K562 (cell line): Measurements from ENCODE around the gene KIF23. TPM values are rescaled to one million over a fixed set of nuclear protein-coding genes. Genes with fewer than 3 reads are reported as not detected.

ENCODE experiments used
- ASH1L ChIP-seq: fragments of 450-650 bp; IDR thresholded peaks from 2 replicates; pipeline ENCODE4 v1.6.1; 2018; ENCODE audit warnings: borderline replicate concordance, mild to moderate bottlenecking, low read depth; ENCODE audit not compliant: partially characterized antibody
- ATF3 ChIP-seq, 2 experiments: fragments of 450-650 bp in 1 of 2; sonication (generic) in 1 of 2; formaldehyde crosslinking in 1 of 2; IDR thresholded peaks in 1 of 2; conservative IDR thresholded peaks in 1 of 2; 2 replicates each; pipeline versions ENCODE4 v1.6.1 to v1.8.1; 2016 to 2023; ENCODE audit warnings: mild to moderate bottlenecking in 2 of 2, moderate library complexity in 2 of 2, inconsistent platforms in 1 of 2, missing genetic modification reagents in 1 of 2
- BCOR ChIP-seq: fragments of 450-650 bp; IDR thresholded peaks from 2 replicates; pipeline ENCODE4 v1.6.1; 2016
- CBFA2T2 ChIP-seq: fragments of 450-650 bp; conservative IDR thresholded peaks from 2 replicates; pipeline ENCODE4 v1.6.1; 2017; ENCODE audit warnings: mild to moderate bottlenecking
- CBFA2T3 ChIP-seq: fragments of 450-650 bp; IDR thresholded peaks from 2 replicates; pipeline ENCODE4 v1.6.1; 2017
- CBX8 ChIP-seq: fragments of 200-600 bp; sonication (generic); IDR thresholded peaks from 2 replicates; pipeline ENCODE4 v1.6.1; 2012; ENCODE audit warnings: borderline replicate concordance, mixed run types, low read depth, mild to moderate bottlenecking, moderate library complexity, mixed read lengths, low read length, control low read depth, inconsistent platforms; ENCODE audit not compliant: poor library complexity, severe bottlenecking; ENCODE audit errors: extremely low read depth
- COPS2 ChIP-seq: fragments of 450-650 bp; conservative IDR thresholded peaks from 2 replicates; pipeline ENCODE4 v1.6.1; 2016; ENCODE audit warnings: mild to moderate bottlenecking, moderate library complexity
- E2F3 ChIP-seq: fragments of 250-450 bp; sonication (Bioruptor Pico); IDR thresholded peaks from 2 replicates; pipeline ENCODE4 v1.4.0; 2020; ENCODE audit warnings: mild to moderate bottlenecking
- HIVEP1 ChIP-seq: fragments of 250-450 bp; sonication (Bioruptor Pico); IDR thresholded peaks from 2 replicates; pipeline ENCODE4 v1.4.0; 2020; ENCODE audit warnings: mild to moderate bottlenecking
- KLF10 ChIP-seq: fragments of 250-450 bp; sonication (Bioruptor Pico); IDR thresholded peaks from 2 replicates; pipeline ENCODE4 v1.6.1; 2021; ENCODE audit warnings: matching md5 sums
- MCM5 ChIP-seq: fragments of 450-650 bp; IDR thresholded peaks from 2 replicates; pipeline ENCODE4 v1.6.1; 2016; ENCODE audit warnings: low read depth
- MYC ChIP-seq, 2 experiments: fragments of 250-450 bp in 1 of 2; sonication (Bioruptor Pico) in 1 of 2; IDR thresholded peaks; 2 replicates each; pipeline versions ENCODE4 v1.5.1 to v1.6.1; 2012 to 2021; ENCODE audit warnings: low read depth in 2 of 2, borderline replicate concordance in 1 of 2, improper control_type of control experiment in 1 of 2, low read length in 1 of 2, mild to moderate bottlenecking in 1 of 2, moderate library complexity in 1 of 2
- NCOA2 ChIP-seq, 2 experiments: fragments of 450-650 bp; IDR thresholded peaks; 2 replicates each; pipeline ENCODE4 v1.6.1; 2018; ENCODE audit warnings: mild to moderate bottlenecking in 2 of 2, moderate library complexity in 1 of 2; ENCODE audit not compliant: partially characterized antibody in 2 of 2
- NFIX ChIP-seq: fragments of 250-450 bp; sonication (Bioruptor Pico); IDR thresholded peaks from 2 replicates; pipeline ENCODE4 v1.4.0; 2020; ENCODE audit warnings: low read depth, mild to moderate bottlenecking, moderate library complexity
- NR2C2 ChIP-seq, 2 experiments: fragments of 200-800 bp in 1 of 2; sonication (Bioruptor generic) in 1 of 2; sonication (generic) in 1 of 2; formaldehyde crosslinking in 1 of 2; IDR thresholded peaks; 2 replicates each; pipeline versions ENCODE4 v1.6.1 to v1.8.0; 2016 to 2022; ENCODE audit warnings: mild to moderate bottlenecking in 1 of 2, missing compliant biosample characterization in 1 of 2, missing genetic modification characterization in 1 of 2, missing genetic modification reagents in 1 of 2
- RBFOX2 ChIP-seq: fragments of 200-400 bp; formaldehyde crosslinking; IDR thresholded peaks from 2 replicates; pipeline ENCODE4 v1.6.1; 2017; ENCODE audit warnings: low read depth, mild to moderate bottlenecking, low read length, moderate library complexity
- SUPT5H ChIP-seq: fragments of 450-650 bp; IDR thresholded peaks from 2 replicates; pipeline ENCODE4 v1.6.1; 2016
- ZNF592 ChIP-seq: fragments of 450-650 bp; IDR thresholded peaks from 2 replicates; pipeline ENCODE4 v1.6.1; 2017; ENCODE audit warnings: antibody characterized with exemption, mild to moderate bottlenecking
- polyA plus RNA-seq, 8 experiments: library from polyadenylated mRNA; depleted of rRNA in 4 of 8; stranded (reverse) in 5 of 8; unstranded in 3 of 8; fragments of >200 nt; fragmentation: Nextera tagmentation in 2 of 8; fragmentation: Illumina TruSeq in 1 of 8; extraction: Ambion mirVana in 2 of 8; extraction: Trizol in 1 of 8; gene quantifications; 2 replicates each; pipeline versions ENCODE4 v1.2.1 to v1.2.3, GENCODE V29; 2011 to 2014; ENCODE audit warnings: inconsistent platforms in 1 of 8, missing spikeins in 1 of 8
- total RNA-seq, 7 experiments: library from RNA; depleted of rRNA in 6 of 7; stranded (reverse); fragments of >200 nt in 6 of 7; fragmentation: Illumina TruSeq in 2 of 7; extraction: Trizol in 2 of 7; gene quantifications; 2 replicates each; pipeline versions ENCODE4 v1.2.1 to v1.2.3, GENCODE V29; 2011 to 2021; ENCODE audit warnings: low replicate concordance in 1 of 7
- TF ChIP-seq, protein P1 (sequence below): IDR thresholded peaks from 2 replicates; pipeline ENCODE4 v1.6.1; 2014; ENCODE audit warnings: antibody characterized with exemption
- TF ChIP-seq, protein P2 (sequence below): sonication (generic); IDR thresholded peaks from 2 replicates; pipeline ENCODE4 v1.6.1; 2016

Gene KIF23
- total and polyA plus RNA-seq, 9 of the 15 experiments (the other 6 are each of a cell fraction or from before 2014, with no cell fraction given), result 29.4 to 58.2 (median 41.9) TPM

- TF ChIP-seq ATF3 (IDR thresholded peaks at IDR 0.05) (no peak), ATF3 (CRISPR knock-in tag; conservative IDR thresholded peaks at IDR 0.05) (no peak), MYC (IDR thresholded peaks at IDR 0.05; ENCODE audit: low read depth, low read length) (0 out of 2 replicates have a peak, but pooled peaks have one; percentile 22), MYC (CRISPR knock-in tag; IDR thresholded peaks at IDR 0.05; ENCODE audit: borderline replicate concordance, low read depth) (no peak), ZNF592 (peak; percentile 45), NR2C2 (CRISPR knock-in tag; IDR thresholded peaks at IDR 0.05) (peak; percentile 61; the same call in 1 of the 2 replicates), NR2C2 (tag; IDR thresholded peaks at IDR 0.05) (peak; percentile 96), SUPT5H (peak; percentile 89), NFIX (CRISPR knock-in tag) (no peak), MCM5 (no peak), ASH1L (no peak), NCOA2 (IDR thresholded peaks at IDR 0.05; ENCODE audit: partially characterized antibody in 2 of 2) (no peak), E2F3 (peak; percentile 26; the same call in 1 of the 2 replicates), BCOR (peak; percentile 74), CBFA2T3 (no peak), CBX8 (no peak), RBFOX2 (peak; percentile 82), KLF10 (CRISPR knock-in tag) (no peak), HIVEP1 (CRISPR knock-in tag) (no peak), CBFA2T2 (no peak), COPS2 (no peak)
- TF ChIP-seq, protein P1, sequence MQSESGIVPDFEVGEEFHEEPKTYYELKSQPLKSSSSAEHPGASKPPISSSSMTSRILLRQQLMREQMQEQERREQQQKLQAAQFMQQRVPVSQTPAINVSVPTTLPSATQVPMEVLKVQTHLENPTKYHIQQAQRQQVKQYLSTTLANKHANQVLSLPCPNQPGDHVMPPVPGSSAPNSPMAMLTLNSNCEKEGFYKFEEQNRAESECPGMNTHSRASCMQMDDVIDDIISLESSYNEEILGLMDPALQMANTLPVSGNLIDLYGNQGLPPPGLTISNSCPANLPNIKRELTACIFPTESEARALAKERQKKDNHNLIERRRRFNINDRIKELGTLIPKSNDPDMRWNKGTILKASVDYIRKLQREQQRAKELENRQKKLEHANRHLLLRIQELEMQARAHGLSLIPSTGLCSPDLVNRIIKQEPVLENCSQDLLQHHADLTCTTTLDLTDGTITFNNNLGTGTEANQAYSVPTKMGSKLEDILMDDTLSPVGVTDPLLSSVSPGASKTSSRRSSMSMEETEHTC, result no peak
- TF ChIP-seq, protein P2, sequence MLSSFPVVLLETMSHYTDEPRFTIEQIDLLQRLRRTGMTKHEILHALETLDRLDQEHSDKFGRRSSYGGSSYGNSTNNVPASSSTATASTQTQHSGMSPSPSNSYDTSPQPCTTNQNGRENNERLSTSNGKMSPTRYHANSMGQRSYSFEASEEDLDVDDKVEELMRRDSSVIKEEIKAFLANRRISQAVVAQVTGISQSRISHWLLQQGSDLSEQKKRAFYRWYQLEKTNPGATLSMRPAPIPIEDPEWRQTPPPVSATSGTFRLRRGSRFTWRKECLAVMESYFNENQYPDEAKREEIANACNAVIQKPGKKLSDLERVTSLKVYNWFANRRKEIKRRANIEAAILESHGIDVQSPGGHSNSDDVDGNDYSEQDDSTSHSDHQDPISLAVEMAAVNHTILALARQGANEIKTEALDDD, result 0 out of 2 replicates have a peak, but pooled peaks have one; percentile 48
Measured at GRCh38 chr15:69462493-69463181, 48.5 kb downstream of the KIF23 start (continued).
